Measurements from ENCODE around the gene KIF5C.

The KIF5C gene

DNA sequence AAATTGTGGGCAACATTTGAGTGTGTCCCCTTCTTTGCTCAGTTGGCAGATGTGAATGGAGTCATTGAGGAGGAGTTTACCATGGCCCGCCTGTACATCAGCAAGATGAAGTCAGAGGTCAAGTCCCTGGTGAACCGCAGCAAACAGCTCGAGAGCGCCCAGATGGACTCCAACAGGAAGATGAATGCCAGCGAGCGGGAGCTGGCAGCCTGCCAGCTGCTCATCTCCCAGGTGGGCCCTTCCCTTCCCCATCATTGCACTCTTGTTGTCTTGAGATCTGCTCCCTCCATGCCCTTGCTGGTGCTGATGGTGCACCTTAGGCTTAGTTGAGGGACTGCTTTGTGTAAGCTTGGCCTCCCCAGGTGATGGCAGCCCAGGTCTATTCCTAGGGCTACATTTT is 115.9 kb downstream of the KIF5C start:
- DNase-seq (ENCODE audit: low read depth): no peak

DNA sequence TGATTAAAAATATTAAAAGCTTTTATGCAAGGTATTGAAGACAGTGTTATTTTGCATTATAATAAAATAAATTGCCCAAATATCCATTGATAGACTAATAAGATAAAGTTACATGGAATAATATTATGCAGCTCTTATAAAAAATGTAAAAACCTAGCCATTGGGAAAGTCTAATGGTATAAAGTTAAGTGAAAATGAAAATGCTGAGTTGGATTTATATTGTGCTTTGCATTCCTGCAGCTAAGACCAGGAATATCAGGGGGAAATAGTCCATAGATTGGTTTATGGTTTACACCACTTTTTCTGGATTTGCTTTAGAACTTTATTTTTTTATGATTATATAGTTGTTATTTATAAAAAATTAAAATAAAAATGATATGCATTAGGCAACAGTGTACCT is 117.4 kb downstream of the KIF5C start:
- DNase-seq (ENCODE audit: low read depth): no peak

DNA sequence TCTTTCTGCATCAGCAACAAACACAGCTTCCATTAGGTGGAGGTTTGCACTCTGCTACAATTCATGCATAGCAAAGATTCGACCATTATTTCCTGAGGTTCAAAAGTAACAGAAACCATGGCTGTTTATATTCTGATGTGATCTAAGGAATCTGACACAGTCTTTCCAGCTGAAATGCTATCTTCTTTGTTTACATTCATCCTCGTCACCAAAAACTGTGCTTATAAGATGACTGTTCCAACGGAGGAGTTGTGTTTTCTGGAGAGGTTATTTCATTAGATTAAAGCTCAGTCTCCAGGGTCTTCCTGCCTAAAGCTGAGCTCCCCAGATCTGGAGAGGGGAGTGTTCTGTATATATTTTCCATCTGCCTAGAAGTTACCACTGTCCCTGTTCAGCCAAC is 118.3 kb downstream of the KIF5C start:
- DNase-seq (ENCODE audit: low read depth): no peak

GRCh38 chr2:148994341-148994740 is 119.3 kb downstream of the KIF5C start:
- no peak for DNase-seq (ENCODE audit: low read depth)

DNA sequence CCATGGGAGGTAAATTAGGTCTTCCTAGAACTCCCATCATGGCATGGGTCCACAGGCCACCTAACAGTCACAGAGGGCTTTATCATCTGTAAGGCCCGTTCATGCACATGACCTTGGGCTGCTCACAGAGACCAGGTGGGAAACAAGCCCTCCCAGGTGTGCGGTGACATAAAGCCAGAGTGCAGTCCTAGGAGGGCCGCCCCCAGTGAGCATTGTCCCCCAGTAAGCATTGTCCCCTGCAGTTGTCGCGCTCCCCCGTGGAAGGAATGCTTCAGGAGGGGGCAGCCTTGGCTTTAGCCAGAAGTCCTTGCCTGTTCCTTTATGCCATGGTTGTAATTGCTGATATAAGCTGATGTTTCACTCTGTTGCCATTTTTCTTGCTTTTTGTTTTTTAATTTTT is 121.8 kb downstream of the KIF5C start:
- DNase-seq (ENCODE audit: low read depth): no peak

GRCh38 chr2:148998165-148998830 is 123.3 kb downstream of the KIF5C start:
- DNase-seq (ENCODE audit: low read depth): no peak

GRCh38 chr2:148998831-148999200 is 123.8 kb downstream of the KIF5C start:
- DNase-seq (ENCODE audit: low read depth): no peak

GRCh38 chr2:148999451-148999921 is 124.5 kb downstream of the KIF5C start:
- no peak for DNase-seq (ENCODE audit: low read depth)

DNA sequence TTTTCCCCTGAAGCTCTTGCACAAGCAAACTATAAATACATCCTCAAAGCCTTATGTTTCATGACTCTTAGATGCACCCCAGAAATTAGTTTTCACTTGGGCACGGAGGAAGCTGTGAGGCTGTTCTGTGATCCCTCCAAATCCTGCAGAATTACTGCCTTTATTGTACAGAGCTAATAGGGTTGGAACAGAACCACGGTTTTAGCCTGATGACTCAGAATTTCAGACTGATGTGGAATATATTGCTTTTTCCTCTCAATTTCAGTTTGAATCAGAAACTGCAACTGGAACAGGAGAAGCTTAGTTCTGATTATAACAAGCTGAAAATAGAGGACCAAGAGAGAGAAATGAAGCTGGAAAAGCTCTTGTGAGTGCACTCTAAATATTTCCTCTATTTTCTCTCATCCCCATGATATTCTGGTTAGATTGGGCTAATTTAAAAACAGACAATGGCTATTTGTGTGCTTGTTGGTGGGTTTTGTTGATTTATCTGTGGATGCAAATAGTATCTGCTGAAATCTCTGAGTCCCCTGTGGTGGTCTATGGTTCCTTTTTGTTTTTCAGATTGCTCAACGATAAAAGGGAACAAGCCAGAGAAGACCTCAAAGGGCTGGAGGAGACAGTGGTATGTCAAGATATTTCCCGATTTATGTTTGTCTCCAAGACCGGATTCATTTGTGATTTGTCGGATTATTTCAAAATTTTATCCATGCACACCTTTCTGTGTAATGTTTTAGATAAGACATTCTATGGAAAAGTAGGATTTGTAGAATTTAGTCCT is 125.3 kb downstream of the KIF5C start:
- no peak for DNase-seq (ENCODE audit: low read depth)

DNA sequence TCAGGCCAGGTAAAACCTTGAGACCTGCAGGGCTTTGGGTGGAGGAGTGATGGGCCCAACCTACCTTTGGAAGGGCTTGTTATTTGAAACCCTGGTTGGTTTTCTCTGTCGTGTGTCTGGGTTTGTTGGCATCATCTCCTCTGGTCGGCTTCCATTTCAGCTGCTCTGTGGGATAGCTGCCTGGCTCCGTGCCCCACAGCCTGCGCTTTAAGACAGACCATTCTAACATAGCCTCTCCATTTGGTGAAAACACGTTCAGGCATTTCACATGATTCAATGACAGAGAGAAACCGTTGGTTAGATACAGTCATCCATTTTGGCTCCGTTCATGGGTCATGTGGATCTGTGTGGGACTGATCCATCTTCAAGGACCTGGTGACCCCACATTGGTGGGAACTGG is 126.5 kb downstream of the KIF5C start:
- DNase-seq (ENCODE audit: low read depth): no peak

- DNase-seq (ENCODE audit: low read depth): no peak
Observed at GRCh38 chr2:149002378-149002890, 127.4 kb downstream of the KIF5C start.

DNA sequence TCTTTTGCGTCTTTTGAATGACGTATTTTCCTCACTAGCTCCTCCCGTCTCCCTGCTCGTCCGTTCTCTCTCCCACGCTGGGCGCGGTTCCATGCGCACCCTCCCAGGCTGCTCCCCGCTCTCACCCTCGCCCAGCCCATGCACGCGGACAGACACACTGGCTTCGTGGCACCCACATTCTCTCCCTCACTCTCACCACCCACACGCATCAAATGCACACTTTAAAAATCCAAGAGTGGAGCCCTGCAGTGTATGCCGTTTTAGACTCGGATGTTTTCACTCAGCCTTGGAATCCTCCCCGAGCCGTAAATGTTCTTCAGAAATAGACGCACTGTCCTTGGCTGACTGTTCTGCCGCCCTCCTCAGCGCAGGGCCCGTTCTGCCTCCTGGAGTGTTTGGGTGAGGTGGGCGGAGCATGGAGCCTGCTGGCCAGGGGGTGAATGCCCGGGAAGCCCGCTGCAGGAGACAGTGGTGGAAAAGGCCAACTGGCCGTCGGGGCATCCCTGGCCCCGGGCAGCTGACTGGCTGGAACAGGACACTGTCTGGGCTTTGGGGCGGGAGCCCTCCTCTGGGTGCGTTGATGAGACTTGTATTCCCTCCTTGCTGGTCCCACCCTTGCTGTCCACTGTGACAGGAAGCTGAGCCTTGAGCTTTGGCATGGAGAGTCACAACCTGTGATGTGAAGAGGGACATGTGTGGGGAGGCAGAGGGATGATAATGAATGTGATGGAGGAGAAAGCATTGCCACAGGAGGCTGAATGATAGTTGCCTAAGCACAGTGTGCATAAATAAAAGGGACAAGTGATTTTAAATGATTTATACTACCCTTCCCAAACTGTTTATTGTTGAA is 128.1 kb downstream of the KIF5C start:
- DNase-seq (ENCODE audit: low read depth): no peak

DNA sequence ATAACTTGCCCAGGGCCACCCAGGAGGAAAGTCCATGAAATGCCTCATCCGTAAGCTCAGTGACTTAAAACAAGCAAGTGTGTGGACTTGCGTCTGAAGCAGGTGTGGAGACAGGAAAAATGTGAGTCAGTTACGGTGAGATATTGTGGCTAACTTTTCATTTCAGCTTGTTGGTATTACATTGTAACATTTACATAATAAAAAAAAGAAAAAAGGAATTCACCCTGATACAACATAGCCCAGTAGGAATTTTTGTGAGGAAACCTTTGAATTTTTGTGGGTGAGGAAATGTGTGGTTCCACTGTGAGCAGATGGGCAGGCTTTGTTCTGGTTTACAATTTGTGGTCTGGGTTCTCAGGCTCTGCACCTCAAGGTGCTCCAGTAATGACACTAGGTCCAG is 129.8 kb downstream of the KIF5C start:
- DNase-seq (ENCODE audit: low read depth): no peak

- DNase-seq (ENCODE audit: low read depth): no peak
Observed at GRCh38 chr2:149005471-149006077, 130.5 kb downstream of the KIF5C start.

DNA sequence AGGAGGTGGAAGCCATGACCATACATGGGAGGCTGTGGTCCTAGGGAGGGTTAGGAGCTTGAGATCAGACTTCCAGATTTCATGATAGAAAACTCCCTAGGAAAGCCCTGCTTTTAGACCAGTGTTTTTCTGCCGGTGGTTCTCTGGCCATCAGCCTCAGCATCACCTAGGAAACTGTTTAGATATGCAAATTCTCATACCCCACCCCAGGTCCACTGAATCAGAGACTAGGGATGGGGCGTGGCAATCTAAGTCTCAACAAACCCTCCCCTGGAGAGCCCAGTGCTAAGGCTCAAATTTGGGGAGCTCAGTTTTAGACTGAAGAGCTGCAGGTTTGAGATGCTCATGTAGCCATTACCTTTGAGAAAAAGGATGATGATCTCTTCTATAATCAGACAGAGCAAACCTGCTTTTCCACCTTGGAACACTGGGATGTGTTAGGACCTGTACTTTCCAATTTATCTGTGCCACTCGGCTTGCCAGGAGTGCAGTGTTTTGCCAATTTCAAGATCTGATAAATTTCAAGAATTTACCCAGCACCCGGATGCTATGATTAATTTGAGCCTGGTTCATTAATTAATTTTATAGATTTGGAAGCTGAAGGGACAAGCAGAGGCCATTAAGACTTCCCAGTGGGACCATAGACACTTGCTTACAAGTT is 132.0 kb downstream of the KIF5C start:
- DNase-seq (ENCODE audit: low read depth): no peak

GRCh38 chr2:149008381-149008780 is 133.4 kb downstream of the KIF5C start:
- DNase-seq (ENCODE audit: low read depth): no peak

DNA sequence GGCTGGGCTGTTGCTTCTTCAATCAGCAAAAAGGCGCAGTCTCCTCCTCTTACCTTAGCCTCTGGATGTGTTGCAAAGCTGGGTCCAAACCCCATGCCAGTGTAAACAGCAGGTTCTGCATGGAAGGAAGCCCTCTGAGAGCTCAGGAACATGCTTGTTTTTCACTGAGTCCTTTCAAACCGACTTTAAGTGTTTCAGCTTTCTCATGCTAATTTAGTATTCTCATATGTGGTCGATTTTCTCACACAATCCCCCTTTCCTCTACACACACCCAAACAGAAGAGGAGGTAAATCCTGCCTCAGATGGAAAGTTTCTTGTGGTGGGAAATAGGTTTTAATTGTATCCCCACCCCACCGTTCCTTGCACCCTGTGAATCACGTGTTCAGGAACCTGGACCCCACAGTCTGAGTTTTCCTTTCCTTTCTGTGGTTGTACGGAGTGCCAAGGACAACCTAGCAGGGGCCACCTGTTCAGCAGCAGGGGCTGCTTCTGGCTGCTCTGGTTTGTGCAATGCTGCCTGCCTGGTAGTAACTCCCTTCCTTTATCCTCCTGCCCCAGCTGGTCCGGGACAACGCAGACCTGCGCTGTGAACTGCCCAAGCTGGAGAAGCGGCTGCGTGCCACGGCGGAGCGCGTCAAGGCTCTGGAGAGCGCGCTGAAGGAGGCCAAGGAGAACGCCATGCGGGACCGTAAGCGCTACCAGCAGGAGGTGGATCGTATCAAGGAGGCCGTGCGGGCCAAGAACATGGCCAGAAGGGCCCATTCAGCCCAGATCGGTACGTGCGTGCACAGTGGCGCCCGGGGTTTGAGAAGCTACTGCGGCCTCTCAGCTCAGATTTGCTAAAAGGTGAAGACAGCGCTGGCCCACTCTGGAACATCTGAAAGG is 134.8 kb downstream of the KIF5C start:
- no peak for DNase-seq (ENCODE audit: low read depth)

- no peak for DNase-seq (ENCODE audit: low read depth)
Observed at GRCh38 chr2:149012545-149012944, 137.5 kb downstream of the KIF5C start.

DNA sequence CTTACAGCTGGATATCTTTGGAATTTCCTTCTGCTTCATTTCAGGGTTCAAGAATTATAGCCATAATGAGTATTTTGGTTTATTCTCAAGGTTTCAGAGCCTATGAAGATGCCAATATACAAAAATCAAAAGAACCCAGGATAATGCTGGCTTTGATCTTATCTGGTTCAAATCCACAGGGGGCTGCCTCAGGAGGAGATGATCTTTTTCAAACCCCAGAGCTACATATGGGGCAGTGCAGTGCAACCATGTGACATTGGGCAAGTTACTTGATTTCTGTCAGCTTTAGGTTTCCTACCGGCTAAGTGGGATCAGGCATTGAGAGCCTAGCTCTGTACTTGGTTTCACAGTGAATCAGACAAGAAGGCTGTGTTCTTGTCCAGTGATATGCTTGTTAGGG is 140.5 kb downstream of the KIF5C start:
- no peak for DNase-seq (ENCODE audit: low read depth)

DNA sequence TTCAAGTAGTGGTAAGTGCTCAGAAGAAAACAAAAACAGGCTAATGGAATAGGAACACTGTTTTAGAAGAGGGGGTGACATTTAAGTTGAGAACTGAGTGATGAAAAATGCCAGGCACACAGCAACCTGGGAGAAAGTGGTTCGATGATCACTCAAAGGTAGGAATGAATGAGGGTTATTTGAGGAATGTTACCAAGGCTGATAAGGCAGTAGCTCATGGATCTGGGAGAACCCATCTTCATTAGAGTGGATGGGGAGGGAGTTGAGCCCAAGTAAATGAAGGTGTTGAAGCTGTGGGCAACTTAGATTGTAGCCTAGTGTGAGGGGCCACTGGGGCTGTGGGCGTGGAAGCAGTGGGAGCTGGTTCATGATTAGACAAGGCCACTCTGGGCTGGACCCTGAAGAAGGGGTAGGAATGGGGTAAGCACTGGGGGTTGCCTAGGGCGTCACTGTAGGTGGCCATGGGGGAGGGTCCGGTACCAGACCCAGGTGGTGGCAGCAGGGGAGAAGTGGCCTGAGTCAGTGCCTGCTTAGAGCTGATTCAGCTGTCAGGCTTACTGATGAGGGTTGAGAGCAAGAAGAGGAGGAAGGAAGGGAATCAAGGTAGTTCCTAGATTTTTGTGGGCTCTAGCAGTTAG is 141.0 kb downstream of the KIF5C start:
- no peak for DNase-seq (ENCODE audit: low read depth)
